CD4-positive, CD25-positive, alpha-beta regulatory T cell (primary cell): ENCODE results near the gene LMOD2. TPM values are rescaled to one million over a fixed set of nuclear protein-coding genes. Genes with fewer than 3 reads are reported as not detected.

Experiments
- ATAC-seq, 2 donors: fragments of 150-1000 bp; cut with Tn5 transposase; one replicate each; pipeline ENCODE4 v1.10.0; 2021; ENCODE audit warnings: low read depth in 2 of 2, moderate number of reproducible peaks in 2 of 2, moderate library complexity in 1 of 2
- DNase-seq, 3 donors: peaks; one replicate each; pipeline versions ENCODE4 v3.0.0 to v3.0.0-alpha.2; 2012 to 2022; ENCODE audit warnings: mixed read lengths in 1 of 3
- H3K27ac ChIP-seq: one replicate; pipeline ENCODE4 v1.7.0; 2013; ENCODE audit warnings: mild to moderate bottlenecking, low read length; ENCODE audit not compliant: insufficient read depth, poor library complexity, severe bottlenecking
- H3K27me3 ChIP-seq: one replicate; pipeline ENCODE4 v1.7.0; 2013; ENCODE audit warnings: low read length; ENCODE audit not compliant: control insufficient read depth, insufficient read depth
- H3K36me3 ChIP-seq: one replicate; pipeline ENCODE4 v1.7.0; 2013; ENCODE audit warnings: mild to moderate bottlenecking, low read length, moderate library complexity; ENCODE audit not compliant: control insufficient read depth, insufficient read depth
- H3K4me1 ChIP-seq: 2 replicates; pipeline ENCODE4 v1.7.0; 2013; ENCODE audit warnings: mild to moderate bottlenecking, low read length; ENCODE audit not compliant: insufficient read depth, control insufficient read depth, poor library complexity, severe bottlenecking
- H3K4me3 ChIP-seq: one replicate; pipeline ENCODE4 v1.7.0; 2013; ENCODE audit warnings: low read depth, mild to moderate bottlenecking, low read length, moderate library complexity
- H3K9me3 ChIP-seq, 2 experiments: 1 replicate in 1 of 2; 2 replicates in 1 of 2; pipeline ENCODE4 v1.7.0; 2013; ENCODE audit warnings: low read length in 2 of 2, mild to moderate bottlenecking in 1 of 2, moderate library complexity in 1 of 2; ENCODE audit not compliant: control insufficient read depth in 2 of 2
- H3K27ac Mint-ChIP-seq, 3 donors: one replicate each; pipeline ENCODE4 v1.8.0; 2020 to 2022; ENCODE audit warnings: mild to moderate bottlenecking in 3 of 3, mixed read lengths in 3 of 3, moderate library complexity in 2 of 3
- H3K27me3 Mint-ChIP-seq: one replicate; pipeline ENCODE4 v1.8.0; 2022; ENCODE audit warnings: mild to moderate bottlenecking, mixed read lengths
- H3K36me3 Mint-ChIP-seq: one replicate; pipeline ENCODE4 v1.8.0; 2020; ENCODE audit warnings: mixed read lengths
- H3K4me1 Mint-ChIP-seq, 4 donors: one replicate each; pipeline ENCODE4 v1.8.0; 2020 to 2022; ENCODE audit warnings: mixed read lengths in 4 of 4, mild to moderate bottlenecking in 1 of 4
- H3K4me3 Mint-ChIP-seq, 4 donors: one replicate each; pipeline ENCODE4 v1.8.0; 2020 to 2022; ENCODE audit warnings: mild to moderate bottlenecking in 4 of 4, mixed read lengths in 4 of 4, moderate library complexity in 3 of 4
- H3K9me3 Mint-ChIP-seq, 7 donors: one replicate each; pipeline ENCODE4 v1.8.0; 2020 to 2022; ENCODE audit warnings: mixed read lengths in 7 of 7, mild to moderate bottlenecking in 3 of 7, moderate library complexity in 2 of 7
- polyA plus RNA-seq, 4 donors: library from polyadenylated mRNA; unstranded; fragments of 300-500 nt; fragmentation: Illumina TruSeq; gene quantifications; one replicate each; pipeline ENCODE4 v1.2.3, GENCODE V29; 2021
- total RNA-seq: library from RNA; stranded (reverse); gene quantifications from one replicate; pipeline ENCODE4 v1.2.3, GENCODE V29; 2022

LMOD2 gene
- total and polyA plus RNA-seq, 5 donors from 2014 or later = 0.15 to 0.58 (median 0.15) TPM; not detected in 2

GRCh38 chr7:123656544-123657303 lies 1.1 kb downstream of the LMOD2 start:
- Mint-ChIP-seq H3K27me3 (peaks cover 5% of the 10 kb centered on the region), H3K9me3 (no peaks in the 10 kb centered on the region), H3K27ac (no peak overlapping the region), H3K4me1 (no peaks in the 10 kb centered on the region), H3K4me3 (no peak overlapping the region), H3K36me3 (no peaks in the 10 kb centered on the region)
- Histone ChIP-seq H3K27ac (no peak overlapping the region), H3K9me3 (no peaks in the 10 kb centered on the region), H3K36me3 (no peaks in the 10 kb centered on the region), H3K27me3 (no peaks in the 10 kb centered on the region), H3K4me3 (no peak overlapping the region), H3K4me1 (no peaks in the 10 kb centered on the region)
- ATAC-seq = no peak
- no peak for DNase-seq

GRCh38 chr7:123657304-123657685 lies 1.6 kb downstream of the LMOD2 start:
- H3K9me3 ChIP-seq = no peaks in the 10 kb centered on the region
- Mint-ChIP-seq H3K4me1 (no peaks in the 10 kb centered on the region), H3K36me3 (no peaks in the 10 kb centered on the region), H3K4me3 (no peak overlapping the region), H3K27me3 (peaks cover 5% of the 10 kb centered on the region), H3K27ac (no peak overlapping the region), H3K9me3 (no peaks in the 10 kb centered on the region)
- H3K27me3 ChIP-seq = no peaks in the 10 kb centered on the region
- ATAC-seq = no peak
- no peaks in the 10 kb centered on the region for H3K4me1 ChIP-seq
- H3K36me3 ChIP-seq = no peaks in the 10 kb centered on the region
- no peak overlapping the region for H3K4me3 ChIP-seq
- H3K27ac ChIP-seq = no peak overlapping the region
- DNase-seq = no peak

GRCh38 chr7:123658023-123658422 lies 2.4 kb downstream of the LMOD2 start:
- H3K9me3 Mint-ChIP-seq = no peaks in the 10 kb centered on the region
- no peak overlapping the region for H3K27ac Mint-ChIP-seq
- DNase-seq (no peak), ATAC-seq (no peak)
- Histone ChIP-seq H3K27ac (no peak overlapping the region), H3K4me3 (no peak overlapping the region), H3K9me3 (no peaks in the 10 kb centered on the region), H3K27me3 (peaks cover under 1% of the 10 kb centered on the region), H3K4me1 (no peaks in the 10 kb centered on the region), H3K36me3 (no peaks in the 10 kb centered on the region)
- no peaks in the 10 kb centered on the region for H3K36me3 Mint-ChIP-seq
- H3K27me3 Mint-ChIP-seq = peaks cover 8% of the 10 kb centered on the region
- no peak overlapping the region for H3K4me3 Mint-ChIP-seq
- no peaks in the 10 kb centered on the region for H3K4me1 Mint-ChIP-seq

GRCh38 chr7:123660514-123661354 lies 5.1 kb downstream of the LMOD2 start:
- no peak for DNase-seq
- H3K9me3 Mint-ChIP-seq = no peaks in the 10 kb centered on the region
- Histone ChIP-seq H3K27ac (no peak overlapping the region), H3K27me3 (peaks cover 4% of the 10 kb centered on the region), H3K4me1 (no peaks in the 10 kb centered on the region), H3K9me3 (no peaks in the 10 kb centered on the region), H3K4me3 (no peak overlapping the region), H3K36me3 (no peaks in the 10 kb centered on the region)
- peaks cover 10% of the 10 kb centered on the region for H3K27me3 Mint-ChIP-seq
- peak overlapping the region in 1 of 3 donors; percentile 32 for H3K27ac Mint-ChIP-seq
- H3K4me1 Mint-ChIP-seq = no peaks in the 10 kb centered on the region
- ATAC-seq = no peak
- no peaks in the 10 kb centered on the region for H3K36me3 Mint-ChIP-seq
- no peak overlapping the region for H3K4me3 Mint-ChIP-seq

GRCh38 chr7:123661765-123662164 lies 6.1 kb downstream of the LMOD2 start:
- no peaks in the 10 kb centered on the region for H3K9me3 ChIP-seq
- peaks cover 4% of the 10 kb centered on the region for H3K27me3 ChIP-seq
- no peaks in the 10 kb centered on the region for H3K4me1 ChIP-seq
- Mint-ChIP-seq H3K9me3 (no peaks in the 10 kb centered on the region), H3K27me3 (peaks cover 10% of the 10 kb centered on the region), H3K27ac (no peak overlapping the region), H3K4me3 (no peak overlapping the region), H3K4me1 (no peaks in the 10 kb centered on the region), H3K36me3 (no peaks in the 10 kb centered on the region)
- no peak overlapping the region for H3K4me3 ChIP-seq
- H3K36me3 ChIP-seq = no peaks in the 10 kb centered on the region
- no peak for ATAC-seq
- no peak for DNase-seq
- H3K27ac ChIP-seq = no peak overlapping the region

- Histone ChIP-seq H3K4me3 (no peak overlapping the region), H3K36me3 (no peaks in the 10 kb centered on the region), H3K27me3 (peaks cover 4% of the 10 kb centered on the region), H3K4me1 (no peaks in the 10 kb centered on the region), H3K9me3 (no peaks in the 10 kb centered on the region), H3K27ac (no peak overlapping the region)
- no peak overlapping the region for H3K27ac Mint-ChIP-seq
- H3K27me3 Mint-ChIP-seq = peaks cover 10% of the 10 kb centered on the region
- H3K4me1 Mint-ChIP-seq = no peaks in the 10 kb centered on the region
- H3K4me3 Mint-ChIP-seq = no peak overlapping the region
- ATAC-seq = no peak
- no peak for DNase-seq
- no peaks in the 10 kb centered on the region for H3K9me3 Mint-ChIP-seq
- H3K36me3 Mint-ChIP-seq = no peaks in the 10 kb centered on the region
These were observed 6.6 kb downstream of the LMOD2 start for GRCh38 chr7:123662293-123662692.

- DNase-seq (no peak), ATAC-seq (no peak)
- peaks cover 10% of the 10 kb centered on the region for H3K27me3 Mint-ChIP-seq
- Histone ChIP-seq H3K4me3 (no peak overlapping the region), H3K9me3 (no peaks in the 10 kb centered on the region), H3K27me3 (peaks cover 4% of the 10 kb centered on the region), H3K36me3 (no peaks in the 10 kb centered on the region), H3K4me1 (no peaks in the 10 kb centered on the region), H3K27ac (no peak overlapping the region)
- H3K4me1 Mint-ChIP-seq = no peaks in the 10 kb centered on the region
- H3K4me3 Mint-ChIP-seq = no peak overlapping the region
- no peaks in the 10 kb centered on the region for H3K9me3 Mint-ChIP-seq
- H3K36me3 Mint-ChIP-seq = no peaks in the 10 kb centered on the region
- H3K27ac Mint-ChIP-seq = no peak overlapping the region
These were observed 7.1 kb downstream of the LMOD2 start for GRCh38 chr7:123662755-123663154.
